H9 (cell line): ENCODE results near the gene GOLGA8A. TPM values are rescaled to one million over a fixed set of nuclear protein-coding genes. Genes with fewer than 3 reads are reported as not detected.

Experiments used
- DNase-seq: peaks from one replicate; pipeline ENCODE4 v3.0.0-alpha.2; 2017
- H2AFZ ChIP-seq: one replicate; pipeline ENCODE4 v1.6.1; 2013; ENCODE audit warnings: mild to moderate bottlenecking, low read length, control low read depth, moderate library complexity
- H2AK5ac ChIP-seq: 2 replicates; pipeline ENCODE4 v1.6.1; 2013; ENCODE audit warnings: low read length, control low read depth, mixed read lengths; ENCODE audit not compliant: insufficient read length
- H2BK120ac ChIP-seq: one replicate; pipeline ENCODE4 v1.6.1; 2013; ENCODE audit warnings: low read depth, mild to moderate bottlenecking, low read length, control low read depth, inconsistent platforms; ENCODE audit not compliant: poor library complexity, severe bottlenecking
- H2BK12ac ChIP-seq: 2 replicates; pipeline ENCODE4 v1.6.1; 2013; ENCODE audit warnings: low read length, control low read depth, mixed read lengths, low read depth; ENCODE audit not compliant: insufficient read length
- H2BK15ac ChIP-seq: 2 replicates; pipeline ENCODE4 v1.6.1; 2013; ENCODE audit warnings: low read depth, low read length, control low read depth
- H2BK20ac ChIP-seq: one replicate; pipeline ENCODE4 v1.6.1; 2013; ENCODE audit warnings: low read depth, mild to moderate bottlenecking, low read length, control low read depth, inconsistent platforms; ENCODE audit not compliant: poor library complexity, severe bottlenecking
- H2BK5ac ChIP-seq: 2 replicates; pipeline ENCODE4 v1.6.1; 2013; ENCODE audit warnings: low read length, control low read depth, mixed read lengths; ENCODE audit not compliant: insufficient read length
- H3K14ac ChIP-seq: 2 replicates; pipeline ENCODE4 v1.6.1; 2013; ENCODE audit warnings: low read length, control low read depth; ENCODE audit not compliant: insufficient read depth
- H3K18ac ChIP-seq: 2 replicates; pipeline ENCODE4 v1.6.1; 2013; ENCODE audit warnings: low read depth, mild to moderate bottlenecking, mixed read lengths, low read length, control low read depth; ENCODE audit not compliant: insufficient read length
- H3K23ac ChIP-seq: 2 replicates; pipeline ENCODE4 v1.6.1; 2013; ENCODE audit warnings: low read length, control low read depth, mixed read lengths, low read depth; ENCODE audit not compliant: insufficient read length
- H3K23me2 ChIP-seq: 2 replicates; pipeline ENCODE4 v1.6.1; 2013; ENCODE audit warnings: low read depth, mild to moderate bottlenecking, mixed read lengths, low read length, control low read depth; ENCODE audit not compliant: insufficient read length, poor library complexity, severe bottlenecking
- H3K27ac ChIP-seq: 2 replicates; pipeline ENCODE4 v1.5.1; 2013; ENCODE audit warnings: low read length, control low read depth, mixed read lengths, low read depth; ENCODE audit not compliant: insufficient read length
- H3K27me3 ChIP-seq: 2 replicates; pipeline ENCODE4 v1.6.1; 2013; ENCODE audit warnings: low read length, control low read depth, inconsistent platforms; ENCODE audit not compliant: insufficient read depth
- H3K4ac ChIP-seq: 2 replicates; pipeline ENCODE4 v1.6.1; 2013; ENCODE audit warnings: low read depth, mild to moderate bottlenecking, control low read depth, inconsistent platforms, low read length, moderate library complexity
- H3K4me1 ChIP-seq: 2 replicates; pipeline ENCODE4 v1.6.1; 2013; ENCODE audit warnings: low read length, control low read depth, inconsistent platforms; ENCODE audit not compliant: insufficient read depth
- H3K4me2 ChIP-seq: 2 replicates; pipeline ENCODE4 v1.6.1; 2013; ENCODE audit warnings: low read length, control low read depth, mixed read lengths; ENCODE audit not compliant: insufficient read length, insufficient read depth
- H3K56ac ChIP-seq: 2 replicates; pipeline ENCODE4 v1.6.1; 2013; ENCODE audit warnings: low read depth, mild to moderate bottlenecking, mixed read lengths, low read length, control low read depth; ENCODE audit not compliant: insufficient read length
- H3K79me1 ChIP-seq: 2 replicates; pipeline ENCODE4 v1.6.1; 2013; ENCODE audit warnings: low read depth, mild to moderate bottlenecking, moderate library complexity, low read length, control low read depth, inconsistent platforms; ENCODE audit not compliant: insufficient read depth, poor library complexity, severe bottlenecking
- H3K79me2 ChIP-seq: 2 replicates; pipeline ENCODE4 v1.6.1; 2013; ENCODE audit warnings: low read length, control low read depth, inconsistent platforms; ENCODE audit not compliant: insufficient read depth
- H3K9ac ChIP-seq: 2 replicates; pipeline ENCODE4 v1.6.1; 2013; ENCODE audit warnings: low read length, control low read depth, mixed read lengths; ENCODE audit not compliant: insufficient read length; ENCODE audit errors: extremely low read depth
- H3K9me3 ChIP-seq: one replicate; pipeline ENCODE4 v1.6.1; 2013; ENCODE audit warnings: low read depth, low read length, inconsistent platforms; ENCODE audit not compliant: control insufficient read depth
- H3T11ph ChIP-seq: one replicate; pipeline ENCODE4 v1.6.1; 2013; ENCODE audit warnings: mild to moderate bottlenecking, low read length, control low read depth, inconsistent platforms
- H4K20me1 ChIP-seq: one replicate; pipeline ENCODE4 v1.6.1; 2013; ENCODE audit not compliant: control insufficient read depth, insufficient read length, insufficient read depth
- H4K5ac ChIP-seq: 2 replicates; pipeline ENCODE4 v1.6.1; 2013; ENCODE audit warnings: low read depth, mild to moderate bottlenecking, mixed read lengths, low read length, control low read depth; ENCODE audit not compliant: insufficient read length
- H4K8ac ChIP-seq: replicated peaks from 2 replicates; pipeline ENCODE4 v1.6.1; 2013; ENCODE audit warnings: low read length, control low read depth, mixed read lengths, low read depth; ENCODE audit not compliant: insufficient read length
- H4K91ac ChIP-seq: 2 replicates; pipeline ENCODE4 v1.6.1; 2013; ENCODE audit warnings: low read depth, mild to moderate bottlenecking, moderate library complexity, mixed read lengths, low read length, control low read depth; ENCODE audit not compliant: insufficient read length
- H3K27ac Mint-ChIP-seq, 3 experiments: 2 replicates in 2 of 3; 3 replicates in 1 of 3; pipeline ENCODE4 v1.8.0; 2020 to 2021; ENCODE audit warnings: mixed read lengths in 3 of 3, mild to moderate bottlenecking in 1 of 3, moderate library complexity in 1 of 3
- H3K27me3 Mint-ChIP-seq: 2 replicates; pipeline ENCODE4 v1.8.0; 2021; ENCODE audit warnings: low read depth, mild to moderate bottlenecking, moderate library complexity, mixed read lengths
- H3K36me3 Mint-ChIP-seq, 3 experiments: 2 replicates in 2 of 3; 3 replicates in 1 of 3; pipeline ENCODE4 v1.8.0; 2020 to 2021; ENCODE audit warnings: low read depth in 3 of 3, mixed read lengths in 3 of 3; ENCODE audit not compliant: insufficient read depth in 1 of 3
- H3K4me1 Mint-ChIP-seq, 2 experiments: 2 replicates each; pipeline ENCODE4 v1.8.0; 2020; ENCODE audit warnings: mixed read lengths in 2 of 2
- H3K4me3 Mint-ChIP-seq, 2 experiments: 2 replicates in 1 of 2; 3 replicates in 1 of 2; pipeline ENCODE4 v1.8.0; 2020 to 2021; ENCODE audit warnings: mild to moderate bottlenecking in 2 of 2, mixed read lengths in 2 of 2, moderate library complexity in 1 of 2
- H3K9me3 Mint-ChIP-seq, 2 experiments: 2 replicates in 1 of 2; 3 replicates in 1 of 2; pipeline ENCODE4 v1.8.0; 2020; ENCODE audit warnings: mild to moderate bottlenecking in 2 of 2, mixed read lengths in 2 of 2, moderate library complexity in 1 of 2
- WGBS: extraction: QIAGEN DNeasy Blood & Tissue Kit; methylation state at CpG from one replicate; pipeline ENCODE4 v1.1.7; 2013; ENCODE audit warnings: missing lambda C conversion rate, low lambda C conversion rate, mixed read lengths; ENCODE audit not compliant: insufficient read length; ENCODE audit errors: extremely low coverage; 5-methylcytosine and 5-hydroxymethylcytosine counted together
- total RNA-seq: library from RNA; stranded (reverse); gene quantifications from 2 replicates; pipeline ENCODE4 v1.2.1, GENCODE V29; 2021
- TF ChIP-seq, protein P1 (sequence below): fragments of 200-600 bp; sonication (generic); conservative IDR thresholded peaks from 3 replicates; pipeline ENCODE4 v1.8.0; 2021; ENCODE audit warnings: antibody characterized with exemption, mild to moderate bottlenecking

GOLGA8A gene
- total RNA-seq, 1 experiment from 2014 or later: 58.8 TPM

DNA sequence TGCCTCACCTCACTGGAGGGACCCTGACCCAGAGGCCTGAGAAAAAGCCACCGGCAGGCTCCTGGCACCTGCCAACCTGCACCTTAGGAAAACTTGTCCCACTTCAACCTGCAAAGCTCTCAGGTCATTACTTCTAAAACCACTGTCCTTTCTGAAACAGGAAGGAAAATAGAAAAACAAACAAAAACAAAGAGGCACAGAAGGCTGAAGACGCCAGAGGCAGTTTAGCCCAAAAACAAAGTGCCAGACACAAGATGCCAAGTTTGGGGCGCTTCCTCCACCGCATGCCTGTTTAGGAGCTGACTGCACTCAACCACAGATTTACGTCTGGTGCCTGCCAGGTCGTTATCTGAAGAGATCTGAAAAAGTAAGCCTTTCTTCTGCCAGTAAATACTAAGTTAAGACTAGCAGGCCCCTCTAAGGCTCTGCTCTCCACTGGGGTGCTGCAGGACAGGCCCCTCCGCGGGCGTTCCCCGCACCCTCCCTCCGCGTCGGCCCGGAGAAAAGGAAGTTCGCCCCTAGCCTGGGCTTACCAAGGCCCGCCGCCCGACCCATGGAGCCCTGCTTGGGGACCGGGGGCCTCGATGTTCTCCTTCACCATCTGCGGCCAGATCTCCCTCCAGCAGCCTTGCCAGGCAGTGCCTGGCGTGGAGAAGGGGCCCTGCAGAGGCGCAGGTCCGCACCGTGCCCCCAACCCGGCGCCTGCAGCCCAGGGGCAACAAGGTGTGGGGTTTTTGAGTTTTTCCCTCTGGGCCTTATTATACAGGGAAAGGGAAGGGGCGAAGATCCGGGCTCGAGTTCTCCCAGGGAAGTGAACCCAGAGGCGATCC is 1.3 kb downstream of the GOLGA8A start:
- TF ChIP-seq, protein P1, sequence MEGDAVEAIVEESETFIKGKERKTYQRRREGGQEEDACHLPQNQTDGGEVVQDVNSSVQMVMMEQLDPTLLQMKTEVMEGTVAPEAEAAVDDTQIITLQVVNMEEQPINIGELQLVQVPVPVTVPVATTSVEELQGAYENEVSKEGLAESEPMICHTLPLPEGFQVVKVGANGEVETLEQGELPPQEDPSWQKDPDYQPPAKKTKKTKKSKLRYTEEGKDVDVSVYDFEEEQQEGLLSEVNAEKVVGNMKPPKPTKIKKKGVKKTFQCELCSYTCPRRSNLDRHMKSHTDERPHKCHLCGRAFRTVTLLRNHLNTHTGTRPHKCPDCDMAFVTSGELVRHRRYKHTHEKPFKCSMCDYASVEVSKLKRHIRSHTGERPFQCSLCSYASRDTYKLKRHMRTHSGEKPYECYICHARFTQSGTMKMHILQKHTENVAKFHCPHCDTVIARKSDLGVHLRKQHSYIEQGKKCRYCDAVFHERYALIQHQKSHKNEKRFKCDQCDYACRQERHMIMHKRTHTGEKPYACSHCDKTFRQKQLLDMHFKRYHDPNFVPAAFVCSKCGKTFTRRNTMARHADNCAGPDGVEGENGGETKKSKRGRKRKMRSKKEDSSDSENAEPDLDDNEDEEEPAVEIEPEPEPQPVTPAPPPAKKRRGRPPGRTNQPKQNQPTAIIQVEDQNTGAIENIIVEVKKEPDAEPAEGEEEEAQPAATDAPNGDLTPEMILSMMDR: no peak
- H3K27me3 Mint-ChIP-seq: peaks cover 39% of the 10 kb centered on the region
- Histone ChIP-seq H3K79me1 (no peaks in the 10 kb centered on the region), H3K9me3 (no peaks in the 10 kb centered on the region), H3K4me1 (no peaks in the 10 kb centered on the region), H3K23ac (no peak overlapping the region), H3K4ac (no peak overlapping the region), H3K27me3 (no peaks in the 10 kb centered on the region; the same call in 1 of the 2 replicates), H3K79me2 (no peaks in the 10 kb centered on the region), H2BK12ac (no peak overlapping the region), H2BK5ac (no peak overlapping the region), H2BK15ac (no peak overlapping the region), H2BK120ac (no peak overlapping the region), H3T11ph (no peak overlapping the region), H3K14ac (no peak overlapping the region), H3K23me2 (peaks cover 3% of the 10 kb centered on the region), H3K56ac (no peak overlapping the region), H4K5ac (no peak overlapping the region), H2AK5ac (no peak overlapping the region), H3K9ac (no peak overlapping the region), H4K91ac (no peak overlapping the region), H3K27ac (no peak overlapping the region), H4K20me1 (no peaks in the 10 kb centered on the region), H2AFZ (no peak overlapping the region), H3K4me2 (peak overlapping the region; percentile 36), H4K8ac (no peak overlapping the region), H2BK20ac (no peak overlapping the region), H3K18ac (no peak overlapping the region)
- peak overlapping the region; percentile 72 to 82 for H3K4me3 Mint-ChIP-seq
- H3K27ac Mint-ChIP-seq: no peak overlapping the region; a peak in 1 of 7 replicates
- H3K36me3 Mint-ChIP-seq: peaks cover 2 to 32% (median 29%) of the 10 kb centered on the region in 3 experiments; a peak in 6 of 7 replicates
- peak; percentile 28 for DNase-seq
- H3K9me3 Mint-ChIP-seq: peaks cover 3% of the 10 kb centered on the region in 2 experiments; a peak in 2 of 5 replicates
- peaks cover 5 to 11% of the 10 kb centered on the region in 2 experiments; a peak in 3 of 4 replicates for H3K4me1 Mint-ChIP-seq
- WGBS: no CpG with 5 or more reads among the region's 31 CpGs
